Keratinocyte (primary cell): Measurements from ENCODE around the gene NFKBIZ. TPM values are rescaled to one million over a fixed set of nuclear protein-coding genes. Genes with fewer than 3 reads are reported as not detected.

Source experiments
- DNase-seq: peaks from one replicate; pipeline ENCODE4 v3.0.0-alpha.2; 2011; ENCODE audit warnings: low read depth, missing footprints, low spot score
- FAIRE-seq: peaks from 2 replicates; lab custom pipeline; 2011; peaks lifted over from hg19 to GRCh38; lab: Jason Lieb, UNC
- H2AFZ ChIP-seq: 2 replicates; pipeline ENCODE4 v1.6.0; 2012; ENCODE audit warnings: low read length, control low read depth, inconsistent platforms; ENCODE audit not compliant: control insufficient read depth
- H3K27ac ChIP-seq: 2 replicates; pipeline ENCODE4 v1.5.1; 2011; ENCODE audit warnings: low read length; ENCODE audit not compliant: control insufficient read depth, insufficient read depth
- H3K27me3 ChIP-seq: 3 replicates; pipeline ENCODE4 v1.6.0; 2011; ENCODE audit warnings: low read length; ENCODE audit not compliant: control insufficient read depth, insufficient read depth; ENCODE audit errors: extremely low read depth
- H3K36me3 ChIP-seq, 2 experiments: 2 replicates in 1 of 2; 3 replicates in 1 of 2; pipeline ENCODE4 v1.5.1; 2011; ENCODE audit warnings: low read length in 2 of 2, mild to moderate bottlenecking in 1 of 2; ENCODE audit not compliant: control insufficient read depth in 2 of 2, insufficient read depth in 2 of 2; ENCODE audit errors: extremely low read depth in 1 of 2
- H3K4me1 ChIP-seq: 3 replicates; pipeline ENCODE4 v1.5.1; 2011; ENCODE audit warnings: low read length; ENCODE audit not compliant: control insufficient read depth, insufficient read depth; ENCODE audit errors: extremely low read depth
- H3K4me2 ChIP-seq: 3 replicates; pipeline ENCODE4 v1.6.0; 2011; ENCODE audit warnings: low read depth, low read length; ENCODE audit not compliant: control insufficient read depth, insufficient read depth; ENCODE audit errors: extremely low read depth
- H3K4me3 ChIP-seq, 3 experiments: fragments of 200-600 bp in 1 of 3; sonication (generic) in 1 of 3; 2 replicates in 2 of 3; 3 replicates in 1 of 3; pipeline ENCODE4 v1.5.1; 2011 to 2016; ENCODE audit warnings: low read length in 3 of 3, mild to moderate bottlenecking in 3 of 3, control low read depth in 2 of 3, inconsistent platforms in 1 of 3, low read depth in 1 of 3, mixed read lengths in 1 of 3, mixed run types in 1 of 3, moderate library complexity in 1 of 3; ENCODE audit not compliant: control insufficient read depth in 2 of 3, insufficient read depth in 2 of 3; ENCODE audit errors: extremely low read depth in 1 of 3
- H3K79me2 ChIP-seq: 2 replicates; pipeline ENCODE4 v1.6.0; 2012; ENCODE audit warnings: low read length; ENCODE audit not compliant: control insufficient read depth, insufficient read depth
- H3K9ac ChIP-seq: 3 replicates; pipeline ENCODE4 v1.6.0; 2011; ENCODE audit warnings: low read length; ENCODE audit not compliant: control insufficient read depth, insufficient read depth; ENCODE audit errors: extremely low read depth
- H3K9me1 ChIP-seq: 3 replicates; pipeline ENCODE4 v1.6.0; 2011; ENCODE audit warnings: low read length; ENCODE audit not compliant: control insufficient read depth, insufficient read depth; ENCODE audit errors: extremely low read depth
- H3K9me3 ChIP-seq: 2 replicates; pipeline ENCODE4 v1.5.1; 2012; ENCODE audit warnings: low read depth, low read length; ENCODE audit not compliant: control insufficient read depth
- H4K20me1 ChIP-seq: 3 replicates; pipeline ENCODE4 v1.6.0; 2011; ENCODE audit warnings: low read length; ENCODE audit not compliant: control insufficient read depth, insufficient read depth; ENCODE audit errors: extremely low read depth
- CTCF ChIP-seq, 3 experiments: IDR thresholded peaks in 1 of 3; conservative IDR thresholded peaks in 1 of 3; optimal IDR thresholded peaks in 1 of 3; 2 replicates in 2 of 3; 3 replicates in 1 of 3; pipeline versions ENCODE3 to v1.5.1; 2011; ENCODE audit warnings: low read length in 3 of 3, mild to moderate bottlenecking in 3 of 3, moderate library complexity in 2 of 3, control low read depth in 1 of 3, inconsistent platforms in 1 of 3; ENCODE audit not compliant: insufficient read depth in 2 of 3; ENCODE audit errors: extremely low read depth in 1 of 3
- EZH2 ChIP-seq: IDR thresholded peaks from one replicate; pipeline ENCODE4 v1.6.1; 2012; ENCODE audit warnings: inconsistent platforms, mild to moderate bottlenecking, low read length, moderate library complexity
- dilution Hi-C: fragments of 300-500 bp; cut with MboI; formaldehyde crosslinking; loops from one replicate; pipeline ENCODE4 v1.7.0; 2020; ENCODE audit warnings: low sequenced_read_pairs; ENCODE audit not compliant: extremely low pct_ligation_motif_present
- polyA plus RNA-seq, 5 experiments: library from polyadenylated mRNA; depleted of rRNA in 3 of 5; stranded (reverse) in 3 of 5; stranded (forward) in 1 of 5; unstranded in 1 of 5; fragments of >200 nt; gene quantifications; 1 replicate in 1 of 5; 2 replicates in 3 of 5; 3 replicates in 1 of 5; pipeline versions ENCODE4 v1.2.1 to v1.2.3, GENCODE V29; 2011 to 2012; ENCODE audit warnings: missing spikeins in 2 of 5, low read depth in 1 of 5, low replicate concordance in 1 of 5

NFKBIZ gene
- polyA plus RNA-seq, 1 donor (not counting 4 experiments of a cell fraction or from before 2014, with no cell fraction given): 88.9 TPM

GRCh38 chr3:101814835-101815234 is 34.5 kb upstream of the NFKBIZ start:
- H3K4me2 ChIP-seq: no peak overlapping the region
- no peaks in the 10 kb centered on the region for H4K20me1 ChIP-seq
- H3K9me3 ChIP-seq: no peaks in the 10 kb centered on the region
- TF ChIP-seq CTCF (optimal IDR thresholded peaks at IDR 0.05 in 1 of 3, IDR thresholded peaks at IDR 0.05 in 1 of 3, conservative IDR thresholded peaks at IDR 0.05 in 1 of 3; ENCODE audit: extremely low read depth in 1 of 3, insufficient read depth in 2 of 3, low read length in 3 of 3) (no peak), EZH2 (no peak)
- no peaks in the 10 kb centered on the region for H3K27me3 ChIP-seq
- dilution Hi-C loops: no loop called here
- FAIRE-seq (peak; percentile 67), DNase-seq (no peak)
- no peak overlapping the region for H3K4me3 ChIP-seq
- H3K27ac ChIP-seq: no peak overlapping the region
- H3K79me2 ChIP-seq: no peaks in the 10 kb centered on the region
- no peaks in the 10 kb centered on the region for H3K36me3 ChIP-seq
- peaks cover 4% of the 10 kb centered on the region for H3K4me1 ChIP-seq
- no peak overlapping the region for H2AFZ ChIP-seq
- no peaks in the 10 kb centered on the region for H3K9me1 ChIP-seq
- H3K9ac ChIP-seq: no peak overlapping the region

- H3K9me1 ChIP-seq: no peaks in the 10 kb centered on the region
- TF ChIP-seq CTCF (optimal IDR thresholded peaks at IDR 0.05 in 1 of 3, IDR thresholded peaks at IDR 0.05 in 1 of 3, conservative IDR thresholded peaks at IDR 0.05 in 1 of 3; ENCODE audit: extremely low read depth in 1 of 3, insufficient read depth in 2 of 3, low read length in 3 of 3) (no peak), EZH2 (no peak)
- H3K9me3 ChIP-seq: no peaks in the 10 kb centered on the region
- dilution Hi-C loops: no loop called here
- no peak overlapping the region for H2AFZ ChIP-seq
- no peak overlapping the region for H3K9ac ChIP-seq
- H3K27me3 ChIP-seq: no peaks in the 10 kb centered on the region
- no peak overlapping the region for H3K4me2 ChIP-seq
- DNase-seq (no peak), FAIRE-seq (no peak)
- no peaks in the 10 kb centered on the region for H3K79me2 ChIP-seq
- H3K4me1 ChIP-seq: peaks cover 4% of the 10 kb centered on the region
- H3K27ac ChIP-seq: no peak overlapping the region
- no peaks in the 10 kb centered on the region for H4K20me1 ChIP-seq
- no peaks in the 10 kb centered on the region for H3K36me3 ChIP-seq
- no peak overlapping the region for H3K4me3 ChIP-seq
Measured at GRCh38 chr3:101816215-101817149, 32.8 kb upstream of the NFKBIZ start.
